K562 (cell line): ENCODE data around the gene TUBGCP6. TPM values are rescaled to one million over a fixed set of nuclear protein-coding genes. Genes with fewer than 3 reads are reported as not detected.

Source experiments
- ATF7 ChIP-seq: fragments of 450-650 bp; IDR thresholded peaks from 2 replicates; pipeline ENCODE4 v1.7.1; 2014; ENCODE audit warnings: mild to moderate bottlenecking, moderate library complexity
- BHLHE40 ChIP-seq: IDR thresholded peaks from 2 replicates; pipeline ENCODE4 v1.6.1; 2011; ENCODE audit warnings: low read length, improper control_type of control experiment
- CHD2 ChIP-seq: IDR thresholded peaks from 2 replicates; pipeline ENCODE4 v1.6.1; 2011; ENCODE audit warnings: low read depth, low read length
- FUS ChIP-seq: fragments of 200-400 bp; formaldehyde crosslinking; optimal IDR thresholded peaks from 2 replicates; pipeline ENCODE3; 2017; ENCODE audit warnings: low read depth, low read length
- HDAC1 ChIP-seq, 2 experiments: fragments of 450-650 bp; IDR thresholded peaks; 2 replicates each; pipeline ENCODE4 v1.6.1; 2016 to 2017; ENCODE audit warnings: inconsistent platforms in 1 of 2, mild to moderate bottlenecking in 1 of 2, moderate library complexity in 1 of 2
- KAT7 ChIP-seq: sonication (generic); formaldehyde crosslinking; IDR thresholded peaks from 2 replicates; pipeline ENCODE4 v1.8.0; 2022; ENCODE audit warnings: missing genetic modification reagents, mild to moderate bottlenecking, borderline replicate concordance
- NR2C2 ChIP-seq, 2 experiments: fragments of 200-800 bp in 1 of 2; sonication (Bioruptor generic) in 1 of 2; sonication (generic) in 1 of 2; formaldehyde crosslinking in 1 of 2; IDR thresholded peaks; 2 replicates each; pipeline versions ENCODE4 v1.6.1 to v1.8.0; 2016 to 2022; ENCODE audit warnings: mild to moderate bottlenecking in 1 of 2, missing compliant biosample characterization in 1 of 2, missing genetic modification characterization in 1 of 2, missing genetic modification reagents in 1 of 2
- PHF20 ChIP-seq: fragments of 450-650 bp; IDR thresholded peaks from 2 replicates; pipeline ENCODE4 v1.6.1; 2018; ENCODE audit not compliant: partially characterized antibody
- SAP30 ChIP-seq: fragments of 200-600 bp; sonication (generic); IDR thresholded peaks from 2 replicates; pipeline ENCODE4 v1.6.1; 2012; ENCODE audit warnings: borderline replicate concordance, low read depth, mild to moderate bottlenecking, moderate library complexity, low read length, control low read depth, inconsistent platforms; ENCODE audit not compliant: insufficient read depth, poor library complexity, severe bottlenecking
- SIRT6 ChIP-seq: IDR thresholded peaks from one replicate; pipeline ENCODE4 v1.6.1; 2012; ENCODE audit warnings: low read depth, mild to moderate bottlenecking, control low read depth, inconsistent platforms, low read length, moderate library complexity
- SUPT5H ChIP-seq: fragments of 450-650 bp; IDR thresholded peaks from 2 replicates; pipeline ENCODE4 v1.6.1; 2016
- ZBTB7A ChIP-seq: IDR thresholded peaks from 2 replicates; pipeline ENCODE4 v1.6.1; 2011; ENCODE audit warnings: low read depth, mild to moderate bottlenecking, low read length, moderate library complexity, borderline replicate concordance; ENCODE audit not compliant: control insufficient read depth
- ZSCAN29 ChIP-seq: fragments of 450-650 bp; IDR thresholded peaks from 2 replicates; pipeline ENCODE4 v1.6.1; 2017
- polyA plus RNA-seq, 8 experiments: library from polyadenylated mRNA; depleted of rRNA in 4 of 8; stranded (reverse) in 5 of 8; unstranded in 3 of 8; fragments of >200 nt; fragmentation: Nextera tagmentation in 2 of 8; fragmentation: Illumina TruSeq in 1 of 8; extraction: Ambion mirVana in 2 of 8; extraction: Trizol in 1 of 8; gene quantifications; 2 replicates each; pipeline versions ENCODE4 v1.2.1 to v1.2.3, GENCODE V29; 2011 to 2014; ENCODE audit warnings: inconsistent platforms in 1 of 8, missing spikeins in 1 of 8
- total RNA-seq, 7 experiments: library from RNA; depleted of rRNA in 6 of 7; stranded (reverse); fragments of >200 nt in 6 of 7; fragmentation: Illumina TruSeq in 2 of 7; extraction: Trizol in 2 of 7; gene quantifications; 2 replicates each; pipeline versions ENCODE4 v1.2.1 to v1.2.3, GENCODE V29; 2011 to 2021; ENCODE audit warnings: low replicate concordance in 1 of 7
- TF ChIP-seq, protein P1 (sequence below): sonication (generic); formaldehyde crosslinking; IDR thresholded peaks from 2 replicates; pipeline ENCODE4 v1.8.0; 2022; ENCODE audit warnings: mild to moderate bottlenecking, missing genetic modification reagents
- TF ChIP-seq, protein P2 (sequence below): fragments of 200-800 bp; sonication (Bioruptor generic); IDR thresholded peaks from 2 replicates; pipeline ENCODE4 v1.6.1; 2016; ENCODE audit warnings: missing genetic modification characterization, missing compliant biosample characterization
- TF ChIP-seq, protein P3 (sequence below): fragments of 200-800 bp; sonication (Bioruptor generic); IDR thresholded peaks from 2 replicates; pipeline ENCODE4 v1.6.1; 2017; ENCODE audit warnings: missing genetic modification characterization, missing compliant biosample characterization

Gene TUBGCP6
- total and polyA plus RNA-seq, 9 of the 15 experiments (the other 6 are each of a cell fraction or from before 2014, with no cell fraction given), result 0.76 to 33.0 (median 10.1) TPM

GRCh38 chr22:50250555-50251476 is 6.0 kb upstream of the TUBGCP6 start, which contains the start of gene HDAC10 (continued):
- TF ChIP-seq SIRT6, result no peak
- TF ChIP-seq, protein P1, sequence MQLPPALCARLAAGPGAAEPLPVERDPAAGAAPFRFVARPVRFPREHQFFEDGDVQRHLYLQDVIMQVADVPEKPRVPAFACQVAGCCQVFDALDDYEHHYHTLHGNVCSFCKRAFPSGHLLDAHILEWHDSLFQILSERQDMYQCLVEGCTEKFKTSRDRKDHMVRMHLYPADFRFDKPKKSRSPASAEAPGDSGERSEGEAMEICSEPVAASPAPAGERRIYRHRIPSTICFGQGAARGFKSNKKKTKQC (CRISPR knock-in tag), result peak; percentile 41; the same call in 1 of the 2 replicates
- 0 out of 2 replicates have a peak, but pooled peaks have one; percentile 37 for TF ChIP-seq ZSCAN29
- peak; percentile 96 for TF ChIP-seq CHD2
- TF ChIP-seq SUPT5H, result peak; percentile 69
- TF ChIP-seq, protein P2, sequence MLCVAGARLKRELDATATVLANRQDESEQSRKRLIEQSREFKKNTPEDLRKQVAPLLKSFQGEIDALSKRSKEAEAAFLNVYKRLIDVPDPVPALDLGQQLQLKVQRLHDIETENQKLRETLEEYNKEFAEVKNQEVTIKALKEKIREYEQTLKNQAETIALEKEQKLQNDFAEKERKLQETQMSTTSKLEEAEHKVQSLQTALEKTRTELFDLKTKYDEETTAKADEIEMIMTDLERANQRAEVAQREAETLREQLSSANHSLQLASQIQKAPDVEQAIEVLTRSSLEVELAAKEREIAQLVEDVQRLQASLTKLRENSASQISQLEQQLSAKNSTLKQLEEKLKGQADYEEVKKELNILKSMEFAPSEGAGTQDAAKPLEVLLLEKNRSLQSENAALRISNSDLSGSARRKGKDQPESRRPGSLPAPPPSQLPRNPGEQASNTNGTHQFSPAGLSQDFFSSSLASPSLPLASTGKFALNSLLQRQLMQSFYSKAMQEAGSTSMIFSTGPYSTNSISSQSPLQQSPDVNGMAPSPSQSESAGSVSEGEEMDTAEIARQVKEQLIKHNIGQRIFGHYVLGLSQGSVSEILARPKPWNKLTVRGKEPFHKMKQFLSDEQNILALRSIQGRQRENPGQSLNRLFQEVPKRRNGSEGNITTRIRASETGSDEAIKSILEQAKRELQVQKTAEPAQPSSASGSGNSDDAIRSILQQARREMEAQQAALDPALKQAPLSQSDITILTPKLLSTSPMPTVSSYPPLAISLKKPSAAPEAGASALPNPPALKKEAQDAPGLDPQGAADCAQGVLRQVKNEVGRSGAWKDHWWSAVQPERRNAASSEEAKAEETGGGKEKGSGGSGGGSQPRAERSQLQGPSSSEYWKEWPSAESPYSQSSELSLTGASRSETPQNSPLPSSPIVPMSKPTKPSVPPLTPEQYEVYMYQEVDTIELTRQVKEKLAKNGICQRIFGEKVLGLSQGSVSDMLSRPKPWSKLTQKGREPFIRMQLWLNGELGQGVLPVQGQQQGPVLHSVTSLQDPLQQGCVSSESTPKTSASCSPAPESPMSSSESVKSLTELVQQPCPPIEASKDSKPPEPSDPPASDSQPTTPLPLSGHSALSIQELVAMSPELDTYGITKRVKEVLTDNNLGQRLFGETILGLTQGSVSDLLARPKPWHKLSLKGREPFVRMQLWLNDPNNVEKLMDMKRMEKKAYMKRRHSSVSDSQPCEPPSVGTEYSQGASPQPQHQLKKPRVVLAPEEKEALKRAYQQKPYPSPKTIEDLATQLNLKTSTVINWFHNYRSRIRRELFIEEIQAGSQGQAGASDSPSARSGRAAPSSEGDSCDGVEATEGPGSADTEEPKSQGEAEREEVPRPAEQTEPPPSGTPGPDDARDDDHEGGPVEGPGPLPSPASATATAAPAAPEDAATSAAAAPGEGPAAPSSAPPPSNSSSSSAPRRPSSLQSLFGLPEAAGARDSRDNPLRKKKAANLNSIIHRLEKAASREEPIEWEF (CRISPR knock-in tag), result no peak
- TF ChIP-seq HDAC1 (IDR thresholded peaks at IDR 0.05), result peak in 1 of 2 experiments; percentile 86; a peak in 2 of 4 replicates
- TF ChIP-seq ATF7, result peak; percentile 29; the same call in 1 of the 2 replicates
- 0 out of 2 replicates have a peak, but pooled peaks have one; percentile 62 for TF ChIP-seq KAT7 (CRISPR knock-in tag)
- peak; percentile 25 for TF ChIP-seq PHF20
- TF ChIP-seq ZBTB7A, result peak; percentile 26; the same call in 1 of the 2 replicates
- peak; percentile 59 for TF ChIP-seq SAP30
- no peak for TF ChIP-seq BHLHE40
- peak; percentile 59 for TF ChIP-seq FUS
- TF ChIP-seq NR2C2 (CRISPR knock-in tag; IDR thresholded peaks at IDR 0.05), result no peak
- 0 out of 2 replicates have a peak, but pooled peaks have one; percentile 31 for TF ChIP-seq NR2C2 (tag; IDR thresholded peaks at IDR 0.05)
- TF ChIP-seq, protein P3, sequence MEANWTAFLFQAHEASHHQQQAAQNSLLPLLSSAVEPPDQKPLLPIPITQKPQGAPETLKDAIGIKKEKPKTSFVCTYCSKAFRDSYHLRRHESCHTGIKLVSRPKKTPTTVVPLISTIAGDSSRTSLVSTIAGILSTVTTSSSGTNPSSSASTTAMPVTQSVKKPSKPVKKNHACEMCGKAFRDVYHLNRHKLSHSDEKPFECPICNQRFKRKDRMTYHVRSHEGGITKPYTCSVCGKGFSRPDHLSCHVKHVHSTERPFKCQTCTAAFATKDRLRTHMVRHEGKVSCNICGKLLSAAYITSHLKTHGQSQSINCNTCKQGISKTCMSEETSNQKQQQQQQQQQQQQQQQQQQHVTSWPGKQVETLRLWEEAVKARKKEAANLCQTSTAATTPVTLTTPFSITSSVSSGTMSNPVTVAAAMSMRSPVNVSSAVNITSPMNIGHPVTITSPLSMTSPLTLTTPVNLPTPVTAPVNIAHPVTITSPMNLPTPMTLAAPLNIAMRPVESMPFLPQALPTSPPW (CRISPR knock-in tag), result peak; percentile 55
